Vagina (tissue), 2 donors: Measurements from ENCODE around the gene TNFAIP1.

Experiments used
- POLR2A ChIP-seq, 2 donors: fragments of 450-650 bp; IDR thresholded peaks; one replicate each; pipeline ENCODE4 v1.6.1; 2017; ENCODE audit warnings: antibody characterized with exemption in 2 of 2, mild to moderate bottlenecking in 2 of 2, moderate library complexity in 2 of 2
- POLR2AphosphoS5 ChIP-seq, 2 donors: sonication (generic); formaldehyde crosslinking; IDR thresholded peaks; one replicate each; pipeline ENCODE4 v1.9.0; 2017; ENCODE audit warnings: antibody characterized with exemption in 2 of 2, mild to moderate bottlenecking in 2 of 2, low read depth in 1 of 2; ENCODE audit not compliant: insufficient read depth in 1 of 2
- TF ChIP-seq, protein P1 (sequence below), 3 experiments: fragments of 450-650 bp in 2 of 3; fragments of 200-600 bp in 1 of 3; sonication (generic) in 1 of 3; IDR thresholded peaks; one replicate each; pipeline ENCODE4 v1.5.1; 2017 to 2019; ENCODE audit warnings: antibody characterized with exemption in 3 of 3, mild to moderate bottlenecking in 2 of 3, moderate library complexity in 2 of 3

DNA sequence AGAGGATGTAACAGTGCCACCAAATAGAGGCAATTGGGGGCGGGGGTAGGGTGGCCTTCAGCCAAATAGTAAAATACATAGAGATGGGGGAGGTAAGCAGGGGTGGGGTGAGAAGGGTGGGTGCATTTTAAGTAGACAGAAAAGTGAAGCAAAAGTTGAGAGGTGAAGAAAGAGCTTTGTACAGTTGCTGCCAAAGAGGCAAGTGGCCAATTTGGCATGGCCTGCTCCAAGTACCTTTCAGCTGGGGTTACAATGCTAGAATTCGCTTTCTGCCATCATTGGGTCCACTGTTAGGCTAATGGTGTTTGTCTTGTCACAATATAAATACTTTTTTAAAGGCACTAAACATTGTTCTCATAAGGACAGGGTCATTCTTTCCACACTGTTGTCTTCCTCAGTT, 21.7 kb upstream of the TNFAIP1 start:
- TF ChIP-seq, protein P1, sequence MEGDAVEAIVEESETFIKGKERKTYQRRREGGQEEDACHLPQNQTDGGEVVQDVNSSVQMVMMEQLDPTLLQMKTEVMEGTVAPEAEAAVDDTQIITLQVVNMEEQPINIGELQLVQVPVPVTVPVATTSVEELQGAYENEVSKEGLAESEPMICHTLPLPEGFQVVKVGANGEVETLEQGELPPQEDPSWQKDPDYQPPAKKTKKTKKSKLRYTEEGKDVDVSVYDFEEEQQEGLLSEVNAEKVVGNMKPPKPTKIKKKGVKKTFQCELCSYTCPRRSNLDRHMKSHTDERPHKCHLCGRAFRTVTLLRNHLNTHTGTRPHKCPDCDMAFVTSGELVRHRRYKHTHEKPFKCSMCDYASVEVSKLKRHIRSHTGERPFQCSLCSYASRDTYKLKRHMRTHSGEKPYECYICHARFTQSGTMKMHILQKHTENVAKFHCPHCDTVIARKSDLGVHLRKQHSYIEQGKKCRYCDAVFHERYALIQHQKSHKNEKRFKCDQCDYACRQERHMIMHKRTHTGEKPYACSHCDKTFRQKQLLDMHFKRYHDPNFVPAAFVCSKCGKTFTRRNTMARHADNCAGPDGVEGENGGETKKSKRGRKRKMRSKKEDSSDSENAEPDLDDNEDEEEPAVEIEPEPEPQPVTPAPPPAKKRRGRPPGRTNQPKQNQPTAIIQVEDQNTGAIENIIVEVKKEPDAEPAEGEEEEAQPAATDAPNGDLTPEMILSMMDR (IDR thresholded peaks at IDR 0.05) = no peak
- TF ChIP-seq POLR2A (IDR thresholded peaks at IDR 0.05) (no peak), POLR2AphosphoS5 (IDR thresholded peaks at IDR 0.05; ENCODE audit: insufficient read depth in 1 of 2, low read depth in 1 of 2) (no peak)
